Parathyroid adenoma (tissue), 2 donors: ENCODE data around the gene RGS3.

Experiments used
- H2AFZ ChIP-seq: fragments of 300-600 bp; sonication (generic); one replicate; pipeline ENCODE4 v1.7.0; 2017; ENCODE audit warnings: antibody characterized with exemption, mild to moderate bottlenecking
- H3K27ac ChIP-seq: fragments of 300-600 bp; sonication (generic); one replicate; pipeline ENCODE4 v1.7.0; 2017
- H3K27me3 ChIP-seq: fragments of 300-600 bp; sonication (generic); one replicate; pipeline ENCODE4 v1.7.0; 2017; ENCODE audit warnings: low read length; ENCODE audit not compliant: control insufficient read depth, insufficient read depth
- H3K36me3 ChIP-seq: fragments of 300-600 bp; sonication (generic); one replicate; pipeline ENCODE4 v1.7.0; 2017; ENCODE audit warnings: low read length; ENCODE audit not compliant: control insufficient read depth, insufficient read depth
- H3K4me1 ChIP-seq: fragments of 300-600 bp; sonication (generic); one replicate; pipeline ENCODE4 v1.7.0; 2017; ENCODE audit warnings: control low read depth
- H3K4me2 ChIP-seq: fragments of 300-600 bp; sonication (generic); one replicate; pipeline ENCODE4 v1.7.0; 2017; ENCODE audit warnings: low read length
- H3K4me3 ChIP-seq: fragments of 300-600 bp; sonication (generic); one replicate; pipeline ENCODE4 v1.7.0; 2017; ENCODE audit warnings: low read depth, low read length
- H3K79me2 ChIP-seq: fragments of 300-600 bp; sonication (generic); one replicate; pipeline ENCODE4 v1.7.0; 2017; ENCODE audit warnings: control low read depth
- H3K9ac ChIP-seq: fragments of 300-600 bp; sonication (generic); one replicate; pipeline ENCODE4 v1.7.0; 2017; ENCODE audit warnings: mild to moderate bottlenecking
- H3K9me3 ChIP-seq: fragments of 300-600 bp; sonication (generic); one replicate; pipeline ENCODE4 v1.7.0; 2017; ENCODE audit warnings: low read length; ENCODE audit not compliant: control insufficient read depth
- TF ChIP-seq, protein P1 (sequence below): fragments of 300-600 bp; sonication (generic); IDR thresholded peaks from one replicate; pipeline ENCODE4 v1.7.0; 2017; ENCODE audit warnings: antibody characterized with exemption, mild to moderate bottlenecking
- donor health status: primary hyperparathyroidism.

The RGS3 gene

DNA sequence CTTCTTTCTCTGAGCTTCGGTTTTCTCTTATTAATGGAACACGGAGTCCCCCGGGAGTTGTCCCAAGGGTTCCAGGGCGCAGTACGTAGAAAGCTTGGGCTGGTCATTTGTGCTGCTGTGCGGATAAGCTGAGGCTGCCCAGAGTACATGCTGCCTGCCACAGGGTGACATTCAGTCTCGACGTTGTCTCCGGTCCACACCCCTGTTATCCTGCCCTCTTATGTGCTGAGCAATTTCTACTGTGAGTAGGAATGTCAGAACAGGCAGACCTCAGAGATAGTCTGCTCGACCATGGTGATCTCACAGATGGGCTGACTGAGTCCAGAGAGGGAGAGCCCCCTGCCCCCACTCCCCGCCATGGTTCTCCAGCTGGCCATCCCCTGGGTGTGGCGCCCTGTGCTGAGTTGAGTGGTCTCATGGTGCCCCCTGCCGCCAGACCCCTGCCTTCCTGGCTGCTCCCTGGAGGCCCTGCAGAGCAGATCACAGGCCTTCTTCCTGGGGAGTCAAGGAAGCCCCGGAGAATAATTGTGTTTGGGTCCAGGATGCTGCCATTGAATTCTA, 124.0 kb downstream of the RGS3 start:
- Histone ChIP-seq H3K9me3 (no peaks in the 10 kb centered on the region), H2AFZ (no peak overlapping the region), H3K4me1 (no peaks in the 10 kb centered on the region), H3K79me2 (no peaks in the 10 kb centered on the region), H3K27ac (peak overlapping the region; percentile 19), H3K27me3 (no peaks in the 10 kb centered on the region), H3K36me3 (no peaks in the 10 kb centered on the region), H3K4me2 (no peak overlapping the region), H3K4me3 (no peak overlapping the region), H3K9ac (no peak overlapping the region)
- TF ChIP-seq, protein P1, sequence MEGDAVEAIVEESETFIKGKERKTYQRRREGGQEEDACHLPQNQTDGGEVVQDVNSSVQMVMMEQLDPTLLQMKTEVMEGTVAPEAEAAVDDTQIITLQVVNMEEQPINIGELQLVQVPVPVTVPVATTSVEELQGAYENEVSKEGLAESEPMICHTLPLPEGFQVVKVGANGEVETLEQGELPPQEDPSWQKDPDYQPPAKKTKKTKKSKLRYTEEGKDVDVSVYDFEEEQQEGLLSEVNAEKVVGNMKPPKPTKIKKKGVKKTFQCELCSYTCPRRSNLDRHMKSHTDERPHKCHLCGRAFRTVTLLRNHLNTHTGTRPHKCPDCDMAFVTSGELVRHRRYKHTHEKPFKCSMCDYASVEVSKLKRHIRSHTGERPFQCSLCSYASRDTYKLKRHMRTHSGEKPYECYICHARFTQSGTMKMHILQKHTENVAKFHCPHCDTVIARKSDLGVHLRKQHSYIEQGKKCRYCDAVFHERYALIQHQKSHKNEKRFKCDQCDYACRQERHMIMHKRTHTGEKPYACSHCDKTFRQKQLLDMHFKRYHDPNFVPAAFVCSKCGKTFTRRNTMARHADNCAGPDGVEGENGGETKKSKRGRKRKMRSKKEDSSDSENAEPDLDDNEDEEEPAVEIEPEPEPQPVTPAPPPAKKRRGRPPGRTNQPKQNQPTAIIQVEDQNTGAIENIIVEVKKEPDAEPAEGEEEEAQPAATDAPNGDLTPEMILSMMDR = peak; percentile 28

DNA sequence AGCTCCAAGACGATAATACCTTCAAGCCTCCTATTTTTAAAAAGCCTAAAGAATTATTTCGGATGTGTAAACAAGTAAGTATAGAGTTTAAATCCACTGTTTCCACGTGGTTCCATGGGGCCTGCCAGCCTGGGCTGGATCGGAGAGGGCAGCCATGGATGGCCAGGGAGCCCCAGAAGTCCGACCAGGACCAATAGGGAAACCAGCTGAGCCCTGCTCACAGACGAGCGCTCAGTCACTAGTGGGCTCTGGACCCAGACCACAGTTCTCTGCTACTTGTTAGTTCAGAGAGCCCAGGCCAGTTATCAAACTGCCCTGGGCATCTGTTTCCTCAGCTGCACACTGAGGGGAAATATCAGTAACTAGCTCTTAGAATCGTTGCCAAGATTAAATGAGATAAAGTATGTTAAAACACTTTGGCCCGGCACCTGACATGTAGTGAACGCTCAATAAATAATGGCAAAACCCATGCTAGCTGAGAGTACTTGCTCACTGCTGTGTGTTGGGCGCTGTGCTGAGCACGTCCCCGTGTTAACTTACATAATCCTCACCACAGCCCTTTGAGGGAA, 124.8 kb downstream of the RGS3 start:
- TF ChIP-seq, protein P1 = no peak
- Histone ChIP-seq H3K79me2 (no peaks in the 10 kb centered on the region), H3K4me2 (no peak overlapping the region), H3K36me3 (peaks cover under 1% of the 10 kb centered on the region), H3K9ac (no peak overlapping the region), H3K27me3 (no peaks in the 10 kb centered on the region), H3K4me3 (no peak overlapping the region), H2AFZ (no peak overlapping the region), H3K9me3 (no peaks in the 10 kb centered on the region), H3K4me1 (peaks cover under 1% of the 10 kb centered on the region), H3K27ac (no peak overlapping the region)

DNA sequence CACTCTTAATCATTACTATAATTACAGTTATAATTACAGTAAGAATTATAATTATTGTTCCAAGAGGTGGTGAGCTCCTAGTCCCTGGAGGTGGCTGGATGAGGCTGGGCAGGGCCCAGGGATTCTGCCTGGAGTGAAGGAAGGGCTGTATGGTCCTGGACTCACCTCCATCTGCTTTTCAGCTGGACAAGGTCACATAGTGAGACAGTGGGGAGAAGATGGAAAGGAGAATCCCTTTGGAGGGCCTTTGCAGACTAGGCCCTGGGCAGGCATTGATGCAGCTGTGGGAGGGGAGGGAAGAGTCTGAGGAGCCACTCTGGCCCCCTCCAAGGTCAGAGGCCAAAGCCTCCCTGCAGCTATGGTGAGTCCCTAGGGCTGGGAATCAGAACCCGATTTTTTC, 125.4 kb downstream of the RGS3 start:
- no peaks in the 10 kb centered on the region for H3K79me2 ChIP-seq
- H3K9me3 ChIP-seq = no peaks in the 10 kb centered on the region
- peaks cover 2% of the 10 kb centered on the region for H3K36me3 ChIP-seq
- no peaks in the 10 kb centered on the region for H3K27me3 ChIP-seq
- H3K27ac ChIP-seq = no peak overlapping the region
- no peak overlapping the region for H3K4me3 ChIP-seq
- H3K4me2 ChIP-seq = no peak overlapping the region
- no peak overlapping the region for H3K9ac ChIP-seq
- peaks cover 3% of the 10 kb centered on the region for H3K4me1 ChIP-seq
- H2AFZ ChIP-seq = no peak overlapping the region
- TF ChIP-seq, protein P1 = no peak

DNA sequence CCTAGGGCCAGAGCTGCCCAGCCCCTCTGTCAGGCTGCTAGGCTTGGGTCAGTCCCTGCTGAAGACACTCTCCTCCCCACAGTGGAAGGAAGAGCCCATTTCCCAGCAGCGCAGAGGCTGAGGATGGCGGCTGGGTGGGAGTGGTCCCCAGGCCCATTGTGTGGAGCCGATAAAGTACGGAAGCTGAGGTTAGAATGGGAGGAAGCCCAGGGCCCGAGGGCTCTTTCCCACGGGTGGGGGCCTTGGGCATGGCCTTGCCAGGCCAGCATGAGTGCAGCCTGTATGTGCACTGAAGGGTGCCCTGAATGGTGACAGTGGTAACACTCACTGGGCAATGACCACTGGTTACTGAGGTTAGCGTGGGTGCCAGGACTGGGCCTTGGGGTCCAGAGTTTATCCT, 125.9 kb downstream of the RGS3 start:
- Histone ChIP-seq H2AFZ (no peak overlapping the region), H3K36me3 (peaks cover 2% of the 10 kb centered on the region), H3K9me3 (no peaks in the 10 kb centered on the region), H3K4me2 (no peak overlapping the region), H3K4me3 (no peak overlapping the region), H3K79me2 (no peaks in the 10 kb centered on the region), H3K4me1 (peaks cover 3% of the 10 kb centered on the region), H3K27ac (no peak overlapping the region), H3K27me3 (no peaks in the 10 kb centered on the region), H3K9ac (no peak overlapping the region)
- TF ChIP-seq, protein P1 = no peak

DNA sequence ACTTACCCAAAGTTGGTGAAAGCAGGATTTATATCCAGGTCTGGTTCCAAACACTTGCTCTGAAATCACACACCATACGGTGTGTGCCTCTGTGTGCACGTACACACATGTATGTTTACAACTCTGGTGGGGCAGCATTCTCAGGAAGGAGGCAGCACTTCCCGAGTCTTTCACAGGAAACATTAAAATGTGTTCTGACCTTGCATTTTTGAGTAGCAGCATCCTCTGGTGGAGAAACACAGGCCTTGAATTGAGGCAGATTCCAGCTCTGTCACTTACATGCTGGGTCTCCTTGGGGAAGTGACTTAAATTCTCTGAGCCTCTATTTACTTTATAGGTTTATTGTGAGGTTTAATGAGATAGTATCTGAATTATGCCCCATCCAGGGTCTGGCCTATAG, 126.4 kb downstream of the RGS3 start:
- Histone ChIP-seq H3K4me2 (no peak overlapping the region), H3K9ac (no peak overlapping the region), H3K4me3 (no peak overlapping the region), H3K4me1 (peaks cover 5% of the 10 kb centered on the region), H3K79me2 (no peaks in the 10 kb centered on the region), H3K9me3 (no peaks in the 10 kb centered on the region), H3K27ac (no peak overlapping the region), H3K27me3 (no peaks in the 10 kb centered on the region), H3K36me3 (peaks cover 2% of the 10 kb centered on the region), H2AFZ (no peak overlapping the region)
- TF ChIP-seq, protein P1 = peak; percentile 32
